GM21717 (cell line): ENCODE measurements around the gene RNF6.

Source experiments
- ATAC-seq: cut with Tn5 transposase; IDR thresholded peaks from one replicate; pipeline ENCODE4 v1.9.1; 2021; ENCODE audit warnings: mild to moderate bottlenecking, moderate library complexity; ENCODE audit not compliant: unreplicated experiment

Gene RNF6

DNA sequence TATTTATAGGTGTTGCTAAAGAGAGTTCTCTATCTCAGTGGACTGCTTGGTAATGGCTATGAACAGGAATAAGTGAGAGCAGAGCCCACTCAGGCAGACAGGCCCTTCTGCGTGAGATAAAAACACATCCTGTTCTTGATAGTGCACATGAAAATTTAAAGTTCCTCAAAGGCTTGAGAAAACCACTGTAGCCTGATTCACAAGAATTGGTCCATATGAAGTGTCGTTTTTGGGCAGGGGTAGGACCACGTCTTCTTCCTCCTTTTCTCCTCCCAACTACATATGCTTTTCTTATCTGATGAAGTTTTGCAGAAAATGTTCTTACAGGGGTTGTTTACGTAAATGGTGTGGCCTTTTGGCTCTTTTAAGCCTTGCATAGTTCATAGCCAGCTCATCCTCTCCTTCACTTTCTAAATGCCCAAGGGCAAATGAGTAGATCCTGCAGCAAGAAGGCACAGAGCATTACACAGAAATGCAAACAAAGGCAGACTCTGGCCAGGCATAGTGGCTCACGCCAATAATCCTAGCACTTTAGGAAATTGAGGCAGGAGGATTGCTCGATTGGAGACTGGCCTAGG lies 53.8 kb downstream of the RNF6 start:
- no peak for ATAC-seq

DNA sequence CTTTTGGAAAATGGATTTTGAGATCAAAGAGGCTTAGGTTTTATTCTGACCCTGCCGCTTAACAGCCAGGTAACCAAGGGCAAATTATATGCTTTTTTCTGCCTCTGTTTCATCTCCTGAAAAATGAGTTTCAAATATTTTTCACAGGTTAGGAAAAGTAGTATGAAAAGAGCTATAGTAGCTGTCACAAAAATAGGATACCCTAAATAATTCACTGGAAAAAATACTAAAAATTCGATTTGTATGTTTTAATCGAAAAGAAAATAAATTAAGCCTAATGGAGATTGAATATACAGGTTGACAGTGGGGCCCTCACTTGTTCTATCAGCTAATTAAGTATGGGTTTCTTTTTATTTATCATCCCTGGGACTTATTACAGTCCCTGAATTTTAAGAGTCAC lies 58.3 kb downstream of the RNF6 start:
- ATAC-seq: no peak
